ENCODE data around the gene CTNNBL1. TPM values are rescaled to one million over a fixed set of nuclear protein-coding genes. Genes with fewer than 3 reads are reported as not detected.

Gene CTNNBL1
- total RNA-seq, 4 donors from 2014 or later: 25.5 to 38.4 (median 35.1) TPM

DNA sequence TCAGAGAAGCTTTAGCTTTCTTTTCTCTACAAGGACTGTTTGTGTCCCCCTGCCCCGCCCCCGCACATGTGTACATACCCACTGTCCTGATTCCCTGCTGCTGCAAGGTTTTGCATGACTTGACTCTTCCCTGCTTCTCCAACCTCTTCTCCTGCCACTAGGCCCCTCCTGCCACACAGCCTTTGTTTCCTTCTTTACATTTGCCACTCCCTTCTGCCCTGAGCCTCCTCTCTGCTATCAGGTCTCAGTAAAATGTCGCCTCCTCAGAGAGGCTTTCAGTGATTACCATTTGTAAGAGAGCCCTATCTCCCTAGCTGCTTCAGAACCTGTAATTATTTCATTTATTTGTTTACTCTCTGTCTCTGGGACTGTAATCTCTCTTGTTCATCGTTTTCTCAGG lies 152.7 kb downstream of the CTNNBL1 start:
- H3K9me3 ChIP-seq: no peaks in the 10 kb centered on the region
- no peak for DNase-seq (ENCODE audit: low spot score in 2 of 2)
- 77 to 81% methylated on average over 4 of the region's 4 CpGs for WGBS, 2 donors
- H3K27ac ChIP-seq: no peak overlapping the region
- H3K36me3 ChIP-seq: peaks cover 0 to 94% (median 0%) of the 10 kb centered on the region in 3 donors
- H3K4me1 ChIP-seq: no peaks in the 10 kb centered on the region
- H3K4me3 ChIP-seq: no peak overlapping the region
- no peaks in the 10 kb centered on the region for H3K27me3 ChIP-seq
- TF ChIP-seq, protein P1, sequence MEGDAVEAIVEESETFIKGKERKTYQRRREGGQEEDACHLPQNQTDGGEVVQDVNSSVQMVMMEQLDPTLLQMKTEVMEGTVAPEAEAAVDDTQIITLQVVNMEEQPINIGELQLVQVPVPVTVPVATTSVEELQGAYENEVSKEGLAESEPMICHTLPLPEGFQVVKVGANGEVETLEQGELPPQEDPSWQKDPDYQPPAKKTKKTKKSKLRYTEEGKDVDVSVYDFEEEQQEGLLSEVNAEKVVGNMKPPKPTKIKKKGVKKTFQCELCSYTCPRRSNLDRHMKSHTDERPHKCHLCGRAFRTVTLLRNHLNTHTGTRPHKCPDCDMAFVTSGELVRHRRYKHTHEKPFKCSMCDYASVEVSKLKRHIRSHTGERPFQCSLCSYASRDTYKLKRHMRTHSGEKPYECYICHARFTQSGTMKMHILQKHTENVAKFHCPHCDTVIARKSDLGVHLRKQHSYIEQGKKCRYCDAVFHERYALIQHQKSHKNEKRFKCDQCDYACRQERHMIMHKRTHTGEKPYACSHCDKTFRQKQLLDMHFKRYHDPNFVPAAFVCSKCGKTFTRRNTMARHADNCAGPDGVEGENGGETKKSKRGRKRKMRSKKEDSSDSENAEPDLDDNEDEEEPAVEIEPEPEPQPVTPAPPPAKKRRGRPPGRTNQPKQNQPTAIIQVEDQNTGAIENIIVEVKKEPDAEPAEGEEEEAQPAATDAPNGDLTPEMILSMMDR (IDR thresholded peaks at IDR 0.05): no peak
- no peak for TF ChIP-seq EP300 (IDR thresholded peaks at IDR 0.05)
- TF ChIP-seq POLR2A (IDR thresholded peaks at IDR 0.05): no peak

DNA sequence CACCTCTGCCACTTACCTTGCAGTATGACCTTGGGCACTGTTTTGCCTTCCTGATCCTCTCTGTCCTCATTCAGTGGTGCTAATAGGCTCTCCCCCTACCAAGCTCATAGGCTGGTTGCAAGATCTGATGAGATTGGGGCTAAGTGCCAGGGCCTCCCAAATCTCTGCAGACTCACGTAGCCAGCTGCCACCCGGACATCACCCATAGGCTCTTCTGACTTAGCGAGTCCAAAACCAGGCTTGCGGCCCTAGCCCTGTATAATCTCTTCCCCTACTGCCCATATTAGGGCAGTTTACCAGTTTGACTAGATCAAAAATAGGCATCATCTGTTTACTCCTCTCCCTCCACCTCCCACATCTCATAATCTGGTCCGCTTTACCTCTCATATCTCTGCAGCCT lies 154.9 kb downstream of the CTNNBL1 start:
- DNase-seq (ENCODE audit: low spot score in 2 of 2): no peak
- Histone ChIP-seq H3K27me3 (no peaks in the 10 kb centered on the region), H3K4me3 (no peak overlapping the region), H3K9me3 (no peaks in the 10 kb centered on the region), H3K36me3 (peaks cover 0 to 92% (median 0%) of the 10 kb centered on the region in 3 donors), H3K4me1 (no peaks in the 10 kb centered on the region), H3K27ac (no peak overlapping the region)
- TF ChIP-seq, protein P1 (IDR thresholded peaks at IDR 0.05): no peak
- TF ChIP-seq POLR2A (IDR thresholded peaks at IDR 0.05) (no peak), EP300 (IDR thresholded peaks at IDR 0.05) (no peak)
- 77 to 94% methylated on average over 5 of the region's 5 CpGs for WGBS, 2 donors

DNA sequence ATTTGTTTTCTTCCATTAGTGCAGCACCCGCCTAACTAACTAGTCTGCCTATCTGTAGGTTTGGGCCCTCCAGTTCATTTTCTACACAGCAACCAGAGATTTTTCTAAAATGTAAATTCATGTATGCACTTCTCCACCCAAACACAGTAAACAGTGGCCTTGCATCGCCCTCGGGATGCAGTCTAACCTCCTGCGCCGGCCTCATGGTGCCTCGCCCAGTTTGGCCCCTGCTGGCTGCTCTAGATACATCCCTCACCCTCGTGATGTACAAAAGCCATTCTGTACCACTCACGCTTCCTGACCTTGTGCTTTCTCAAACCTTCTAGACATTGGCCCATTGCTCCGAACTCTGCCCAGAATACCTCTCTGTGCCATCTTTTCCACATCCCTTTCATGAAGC lies 155.3 kb downstream of the CTNNBL1 start:
- H3K4me3 ChIP-seq: no peak overlapping the region
- no peak for DNase-seq (ENCODE audit: low spot score in 2 of 2)
- 93 to 94% methylated on average over 9 of the region's 9 CpGs for WGBS, 2 donors
- no peaks in the 10 kb centered on the region for H3K27me3 ChIP-seq
- TF ChIP-seq, protein P1 (IDR thresholded peaks at IDR 0.05): no peak
- TF ChIP-seq POLR2A (IDR thresholded peaks at IDR 0.05) (no peak), EP300 (IDR thresholded peaks at IDR 0.05) (no peak)
- H3K36me3 ChIP-seq: peaks cover 0 to 91% (median 0%) of the 10 kb centered on the region in 3 donors
- no peak overlapping the region for H3K27ac ChIP-seq
- no peaks in the 10 kb centered on the region for H3K4me1 ChIP-seq
- no peaks in the 10 kb centered on the region for H3K9me3 ChIP-seq

DNA sequence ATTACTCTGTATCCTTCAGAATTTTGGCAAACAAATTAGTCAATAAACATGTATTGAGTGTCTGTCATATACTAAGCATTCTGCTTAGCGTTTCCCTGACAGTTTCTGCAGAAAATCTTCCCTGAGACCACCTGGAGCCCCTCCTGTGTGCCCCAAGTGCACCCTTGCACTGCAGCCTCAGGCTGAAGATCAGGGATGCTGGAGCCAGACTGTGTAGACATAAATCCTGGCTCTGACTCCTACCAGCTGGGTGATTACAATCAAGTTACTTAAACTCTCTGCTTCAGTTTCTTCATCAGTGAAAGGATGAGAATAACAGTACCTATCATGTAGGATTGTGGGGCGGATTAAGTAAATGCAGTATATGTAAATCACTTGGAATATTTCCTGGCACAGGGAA lies 155.7 kb downstream of the CTNNBL1 start:
- Histone ChIP-seq H3K9me3 (no peaks in the 10 kb centered on the region), H3K27me3 (no peaks in the 10 kb centered on the region), H3K4me3 (no peak overlapping the region), H3K27ac (no peak overlapping the region), H3K36me3 (peaks cover 0 to 87% (median 0%) of the 10 kb centered on the region in 3 donors), H3K4me1 (no peaks in the 10 kb centered on the region)
- 83 to 85% methylated on average over 2 of the region's 2 CpGs for WGBS, 2 donors
- TF ChIP-seq POLR2A (IDR thresholded peaks at IDR 0.05) (no peak), EP300 (IDR thresholded peaks at IDR 0.05) (no peak)
- TF ChIP-seq, protein P1 (IDR thresholded peaks at IDR 0.05): no peak
- DNase-seq (ENCODE audit: low spot score in 2 of 2): no peak

DNA sequence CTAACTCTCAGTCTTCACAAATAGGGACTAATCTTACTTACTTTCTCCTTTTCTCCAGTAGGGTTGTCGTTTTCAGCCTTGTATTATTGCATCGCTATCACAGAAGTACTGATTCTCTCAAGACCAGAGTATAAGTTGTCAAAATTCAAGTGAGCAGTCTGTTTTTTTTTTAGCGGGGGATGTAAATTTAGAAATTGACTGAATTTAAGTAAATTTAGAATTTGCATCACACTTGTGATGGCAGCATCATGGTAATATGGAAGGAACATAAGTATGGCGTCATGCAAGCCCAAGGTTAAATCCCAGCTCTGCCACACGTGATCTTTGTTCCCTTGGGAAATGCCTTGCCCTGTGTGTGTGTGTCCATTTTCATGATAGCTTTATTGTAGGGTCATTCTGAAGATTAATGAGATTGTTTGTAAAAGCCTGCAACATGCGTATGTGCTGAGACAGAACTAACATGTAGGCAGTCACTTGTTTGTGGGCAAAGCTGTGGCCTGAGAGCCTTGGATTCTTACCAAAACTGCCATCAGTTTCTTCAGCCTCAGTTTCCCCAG lies 156.3 kb downstream of the CTNNBL1 start:
- Histone ChIP-seq H3K4me3 (no peak overlapping the region), H3K27ac (no peak overlapping the region), H3K9me3 (no peaks in the 10 kb centered on the region), H3K27me3 (no peaks in the 10 kb centered on the region), H3K4me1 (no peaks in the 10 kb centered on the region), H3K36me3 (peaks cover 0 to 87% (median 0%) of the 10 kb centered on the region in 3 donors)
- TF ChIP-seq, protein P1 (IDR thresholded peaks at IDR 0.05): no peak
- TF ChIP-seq POLR2A (IDR thresholded peaks at IDR 0.05) (no peak), EP300 (IDR thresholded peaks at IDR 0.05) (no peak)
- DNase-seq (ENCODE audit: low spot score in 2 of 2): no peak
- 92% methylated on average over 6 of the region's 6 CpGs for WGBS, 2 donors
